Hepatocyte (in vitro differentiated cells): ENCODE data around the gene ZNF148. TPM values are rescaled to one million over a fixed set of nuclear protein-coding genes. Genes with fewer than 3 reads are reported as not detected.

Source experiments
- DNase-seq: peaks from one replicate; pipeline ENCODE4 v3.0.0-alpha.2; 2016; ENCODE audit warnings: low spot score
- H2AFZ ChIP-seq: fragments of 200-600 bp; sonication (generic); 2 replicates; pipeline ENCODE4 v1.6.0; 2016; ENCODE audit warnings: antibody characterized with exemption, mild to moderate bottlenecking
- H3K27ac ChIP-seq: fragments of 200-600 bp; sonication (generic); 2 replicates; pipeline ENCODE4 v1.5.1; 2016; ENCODE audit warnings: mild to moderate bottlenecking
- H3K27me3 ChIP-seq: fragments of 200-600 bp; sonication (generic); 2 replicates; pipeline ENCODE4 v1.6.1; 2016
- H3K36me3 ChIP-seq: fragments of 200-600 bp; sonication (generic); replicated peaks from 2 replicates; pipeline ENCODE4 v1.5.1; 2016; ENCODE audit warnings: low read depth; ENCODE audit not compliant: insufficient read depth
- H3K4me1 ChIP-seq: fragments of 200-600 bp; sonication (generic); 2 replicates; pipeline ENCODE4 v1.5.1; 2016; ENCODE audit warnings: mild to moderate bottlenecking, moderate library complexity; ENCODE audit not compliant: insufficient read depth
- H3K4me2 ChIP-seq: fragments of 200-600 bp; sonication (generic); 2 replicates; pipeline ENCODE4 v1.6.0; 2016
- H3K4me3 ChIP-seq: fragments of 200-600 bp; sonication (generic); 2 replicates; pipeline ENCODE4 v1.5.1; 2016; ENCODE audit warnings: mild to moderate bottlenecking
- H3K79me2 ChIP-seq: fragments of 200-600 bp; sonication (generic); 2 replicates; pipeline ENCODE4 v1.6.0; 2017; ENCODE audit warnings: mild to moderate bottlenecking
- H3K9me2 ChIP-seq: fragments of 200-600 bp; sonication (generic); replicated peaks from 2 replicates; pipeline ENCODE4 v1.6.0; 2017; ENCODE audit warnings: mild to moderate bottlenecking; ENCODE audit not compliant: insufficient read depth
- H3K9me3 ChIP-seq: fragments of 200-600 bp; sonication (generic); 2 replicates; pipeline ENCODE4 v1.5.1; 2016; ENCODE audit warnings: low read depth, mild to moderate bottlenecking
- H4K20me1 ChIP-seq: fragments of 200-600 bp; sonication (generic); 2 replicates; pipeline ENCODE4 v1.6.0; 2016; ENCODE audit warnings: mild to moderate bottlenecking; ENCODE audit not compliant: insufficient read depth, poor library complexity, severe bottlenecking
- EZH2 ChIP-seq: fragments of 200-600 bp; sonication (generic); IDR thresholded peaks from 2 replicates; pipeline ENCODE4 v1.6.1; 2016; ENCODE audit warnings: antibody characterized with exemption, mild to moderate bottlenecking, borderline replicate concordance
- EZH2phosphoT487 ChIP-seq: fragments of 200-600 bp; sonication (generic); IDR thresholded peaks from one replicate; pipeline ENCODE4 v1.6.1; 2018; ENCODE audit warnings: antibody characterized with exemption, mild to moderate bottlenecking, low read depth, moderate library complexity; ENCODE audit not compliant: unreplicated experiment, severe bottlenecking
- WGBS: methylation state at CpG from one replicate; pipeline ENCODE4 v1.1.6; 2016; ENCODE audit warnings: low lambda C conversion rate; ENCODE audit errors: missing lambda C conversion rate; 5-methylcytosine and 5-hydroxymethylcytosine counted together
- polyA plus RNA-seq: library from polyadenylated mRNA; unstranded; fragments of >200 nt; fragmentation: Nextera tagmentation; extraction: Ambion mirVana; gene quantifications from 2 replicates; pipeline ENCODE4 v1.2.1, GENCODE V29; 2016
- total RNA-seq: library from RNA; depleted of rRNA; stranded (reverse); fragments of >200 nt; gene quantifications from 2 replicates; pipeline ENCODE4 v1.2.3, GENCODE V29; 2014
- TF ChIP-seq, protein P1 (sequence below): fragments of 200-600 bp; sonication (generic); IDR thresholded peaks from 2 replicates; pipeline ENCODE4 v1.5.1; 2016; ENCODE audit warnings: antibody characterized with exemption, mild to moderate bottlenecking; ENCODE audit not compliant: poor library complexity

Gene ZNF148
- total and polyA plus RNA-seq, 2 experiments from 2014 or later = 23.2 to 30.3 TPM

DNA sequence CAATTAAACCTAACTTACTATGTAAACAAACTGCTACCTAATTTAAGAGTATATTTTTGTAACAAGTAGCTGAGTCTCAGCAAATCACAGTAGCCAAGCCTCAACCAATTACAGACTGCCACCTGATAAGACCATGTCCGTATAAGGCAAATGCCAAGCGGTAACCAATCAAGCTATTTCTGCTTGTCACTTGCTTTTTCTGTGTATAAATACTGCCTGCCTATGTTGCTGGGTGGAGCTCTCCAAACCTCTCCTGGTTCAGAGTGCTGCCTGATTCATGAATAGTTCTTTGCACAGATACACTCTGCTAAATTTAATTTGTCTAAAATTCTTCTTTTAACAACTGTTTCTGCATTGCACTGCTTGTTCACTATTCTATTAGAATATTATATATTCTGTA, 42.6 kb downstream of the ZNF148 start:
- H3K9me3 ChIP-seq = no peaks in the 10 kb centered on the region
- peaks cover 18% of the 10 kb centered on the region for H4K20me1 ChIP-seq
- H3K4me1 ChIP-seq = peaks cover 3% of the 10 kb centered on the region
- H3K79me2 ChIP-seq = peaks cover 93% of the 10 kb centered on the region
- no peak for DNase-seq
- no peaks in the 10 kb centered on the region for H3K9me2 ChIP-seq
- no peak overlapping the region for H3K4me2 ChIP-seq
- H3K36me3 ChIP-seq = no peaks in the 10 kb centered on the region
- no peaks in the 10 kb centered on the region for H3K27me3 ChIP-seq
- no peak overlapping the region for H3K4me3 ChIP-seq
- 50% methylated on average over 2 of the region's 2 CpGs for WGBS
- no peak overlapping the region for H2AFZ ChIP-seq
- TF ChIP-seq, protein P1, sequence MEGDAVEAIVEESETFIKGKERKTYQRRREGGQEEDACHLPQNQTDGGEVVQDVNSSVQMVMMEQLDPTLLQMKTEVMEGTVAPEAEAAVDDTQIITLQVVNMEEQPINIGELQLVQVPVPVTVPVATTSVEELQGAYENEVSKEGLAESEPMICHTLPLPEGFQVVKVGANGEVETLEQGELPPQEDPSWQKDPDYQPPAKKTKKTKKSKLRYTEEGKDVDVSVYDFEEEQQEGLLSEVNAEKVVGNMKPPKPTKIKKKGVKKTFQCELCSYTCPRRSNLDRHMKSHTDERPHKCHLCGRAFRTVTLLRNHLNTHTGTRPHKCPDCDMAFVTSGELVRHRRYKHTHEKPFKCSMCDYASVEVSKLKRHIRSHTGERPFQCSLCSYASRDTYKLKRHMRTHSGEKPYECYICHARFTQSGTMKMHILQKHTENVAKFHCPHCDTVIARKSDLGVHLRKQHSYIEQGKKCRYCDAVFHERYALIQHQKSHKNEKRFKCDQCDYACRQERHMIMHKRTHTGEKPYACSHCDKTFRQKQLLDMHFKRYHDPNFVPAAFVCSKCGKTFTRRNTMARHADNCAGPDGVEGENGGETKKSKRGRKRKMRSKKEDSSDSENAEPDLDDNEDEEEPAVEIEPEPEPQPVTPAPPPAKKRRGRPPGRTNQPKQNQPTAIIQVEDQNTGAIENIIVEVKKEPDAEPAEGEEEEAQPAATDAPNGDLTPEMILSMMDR = no peak
- no peak for TF ChIP-seq EZH2
- no peak for TF ChIP-seq EZH2phosphoT487
- no peak overlapping the region for H3K27ac ChIP-seq

DNA sequence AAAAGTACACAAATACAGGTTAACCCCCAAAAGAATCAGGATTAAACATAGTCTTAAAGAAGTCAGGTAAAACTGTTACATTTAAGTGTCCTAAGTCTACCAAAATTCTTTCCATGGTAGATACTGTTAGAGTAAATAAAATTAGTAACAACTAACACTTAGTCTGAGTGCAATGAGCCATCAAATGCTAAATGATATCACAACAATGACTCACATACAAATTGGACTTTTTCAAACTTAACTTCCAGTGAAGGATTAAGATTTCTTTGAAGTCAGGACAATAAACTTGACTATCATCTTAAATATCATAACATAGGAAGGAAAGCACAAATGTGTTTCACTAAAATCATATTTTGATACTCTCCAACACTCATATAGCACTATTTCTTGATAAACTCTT, 43.9 kb downstream of the ZNF148 start:
- DNase-seq = no peak
- no peak overlapping the region for H2AFZ ChIP-seq
- H3K36me3 ChIP-seq = no peaks in the 10 kb centered on the region
- H3K27me3 ChIP-seq = no peaks in the 10 kb centered on the region
- H3K79me2 ChIP-seq = peaks cover 91% of the 10 kb centered on the region
- no peak overlapping the region for H3K4me2 ChIP-seq
- no peaks in the 10 kb centered on the region for H3K9me3 ChIP-seq
- peaks cover 16% of the 10 kb centered on the region for H4K20me1 ChIP-seq
- TF ChIP-seq EZH2phosphoT487 (no peak), EZH2 (no peak)
- TF ChIP-seq, protein P1 = no peak
- peaks cover 3% of the 10 kb centered on the region for H3K4me1 ChIP-seq
- H3K27ac ChIP-seq = no peak overlapping the region
- no peaks in the 10 kb centered on the region for H3K9me2 ChIP-seq
- no peak overlapping the region for H3K4me3 ChIP-seq

DNA sequence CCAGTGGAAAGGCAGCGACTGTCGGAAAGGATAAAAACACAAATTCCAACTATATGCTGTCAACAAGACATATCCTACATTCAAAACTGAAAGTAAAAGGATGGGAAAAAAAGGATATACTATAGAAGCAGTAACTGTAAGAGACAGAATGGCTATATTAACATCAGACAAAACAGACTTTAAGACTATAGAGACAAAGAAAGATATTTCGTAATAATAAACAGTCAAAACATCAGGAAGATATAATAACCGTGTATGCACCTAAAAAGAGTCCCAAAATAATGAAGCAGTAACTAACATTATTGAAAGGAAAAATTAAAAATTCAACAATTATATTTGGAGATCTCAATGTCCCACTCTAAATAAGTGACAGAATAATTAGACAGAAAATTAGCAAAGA, 48.2 kb downstream of the ZNF148 start:
- H3K27ac ChIP-seq = no peak overlapping the region
- peaks cover 4% of the 10 kb centered on the region for H3K36me3 ChIP-seq
- H3K4me1 ChIP-seq = no peaks in the 10 kb centered on the region
- H3K4me3 ChIP-seq = no peak overlapping the region
- no peak overlapping the region for H2AFZ ChIP-seq
- H3K27me3 ChIP-seq = no peaks in the 10 kb centered on the region
- DNase-seq = no peak
- TF ChIP-seq EZH2 (no peak), EZH2phosphoT487 (no peak)
- TF ChIP-seq, protein P1 = no peak
- no peaks in the 10 kb centered on the region for H3K9me2 ChIP-seq
- no peak overlapping the region for H3K4me2 ChIP-seq
- 71% methylated on average over 4 of the region's 4 CpGs for WGBS
- H3K9me3 ChIP-seq = no peaks in the 10 kb centered on the region
- peaks cover 77% of the 10 kb centered on the region for H3K79me2 ChIP-seq
- peaks cover 4% of the 10 kb centered on the region for H4K20me1 ChIP-seq

DNA sequence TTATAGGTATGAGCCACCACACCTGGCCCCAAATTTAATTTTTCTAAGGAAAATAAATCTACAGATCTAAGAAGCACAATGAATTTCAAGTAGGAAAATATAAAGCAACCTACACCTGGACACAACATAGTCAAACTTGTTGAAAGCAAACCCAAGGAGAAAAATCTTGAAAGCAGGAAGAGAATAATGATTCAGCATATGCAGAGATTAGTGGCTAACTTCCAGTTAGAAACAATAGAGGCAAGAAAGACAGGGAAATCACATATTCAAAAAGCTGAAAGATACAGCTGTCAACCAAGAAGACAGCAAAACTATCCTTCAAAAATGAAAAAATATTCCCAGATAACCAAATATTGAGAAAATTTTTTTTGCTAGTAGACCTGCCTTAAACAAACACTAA, 49.4 kb downstream of the ZNF148 start:
- no peak overlapping the region for H3K4me3 ChIP-seq
- H3K79me2 ChIP-seq = peaks cover 67% of the 10 kb centered on the region
- no peaks in the 10 kb centered on the region for H3K9me2 ChIP-seq
- no peaks in the 10 kb centered on the region for H3K27me3 ChIP-seq
- TF ChIP-seq, protein P1 = no peak
- TF ChIP-seq EZH2phosphoT487 = no peak
- TF ChIP-seq EZH2 = no peak
- no peak overlapping the region for H3K27ac ChIP-seq
- H3K9me3 ChIP-seq = no peaks in the 10 kb centered on the region
- H3K4me2 ChIP-seq = no peak overlapping the region
- DNase-seq = no peak
- H2AFZ ChIP-seq = no peak overlapping the region
- peaks cover 4% of the 10 kb centered on the region for H3K36me3 ChIP-seq
- no peaks in the 10 kb centered on the region for H4K20me1 ChIP-seq
- no peaks in the 10 kb centered on the region for H3K4me1 ChIP-seq
